Common myeloid progenitor, CD34-positive (primary cell): ENCODE results near the gene DENND1A.
A peak's percentile ranks its signal among the peaks of the same experiment; 100 is the strongest.
"Not testable (repeated sequence)": the region's sequence is repeated elsewhere in the genome, so short reads cannot be mapped to it uniquely, and the experiment has no call there.

ENCODE experiments used
- CTCF ChIA-PET: fragments of 350-600 bp; sonication (Branson Sonifier 250); formaldehyde crosslinking; loops from one replicate; lab custom pipeline; 2021; ENCODE audit warnings: antibody characterized with exemption; lab: Charles Lee
- POLR2A ChIA-PET: fragments of 350-600 bp; sonication (Branson Sonifier 250); formaldehyde crosslinking; loops from one replicate; lab custom pipeline; 2021; ENCODE audit warnings: antibody characterized with exemption; lab: Charles Lee
- DNase-seq, 3 donors: peaks; one replicate each; pipeline versions ENCODE4 v3.0.0 to v3.0.0-alpha.2; 2013
- H3K27ac ChIP-seq, 2 experiments: 1 replicate in 1 of 2; 2 replicates in 1 of 2; pipeline ENCODE4 v1.7.0; 2013; ENCODE audit warnings: inconsistent platforms in 2 of 2, low read length in 2 of 2, mild to moderate bottlenecking in 2 of 2, low read depth in 1 of 2, moderate library complexity in 1 of 2; ENCODE audit not compliant: severe bottlenecking in 2 of 2, insufficient read depth in 1 of 2, poor library complexity in 1 of 2
- H3K27me3 ChIP-seq, 5 experiments: replicated peaks in 2 of 5; 1 replicate in 3 of 5; 2 replicates in 2 of 5; pipeline versions ENCODE4 v1.6.1 to v1.7.0; 2013; ENCODE audit warnings: low read length in 4 of 5, mild to moderate bottlenecking in 2 of 5, moderate library complexity in 2 of 5, inconsistent platforms in 1 of 5; ENCODE audit not compliant: insufficient read depth in 5 of 5, control insufficient read depth in 4 of 5
- H3K36me3 ChIP-seq, 4 experiments: 1 replicate in 2 of 4; 2 replicates in 2 of 4; pipeline versions ENCODE4 v1.6.1 to v1.7.0; 2013; ENCODE audit warnings: low read length in 3 of 4, control low read depth in 1 of 4, mild to moderate bottlenecking in 1 of 4; ENCODE audit not compliant: control insufficient read depth in 4 of 4, insufficient read depth in 4 of 4
- H3K4me1 ChIP-seq, 4 experiments: 1 replicate in 3 of 4; 2 replicates in 1 of 4; pipeline versions ENCODE4 v1.6.1 to v1.7.1; 2013; ENCODE audit warnings: low read length in 3 of 4, mild to moderate bottlenecking in 3 of 4, control low read depth in 1 of 4, inconsistent platforms in 1 of 4, moderate library complexity in 1 of 4; ENCODE audit not compliant: control insufficient read depth in 4 of 4, insufficient read depth in 4 of 4; ENCODE audit errors: control extremely low read depth in 1 of 4
- H3K4me3 ChIP-seq, 7 experiments: 1 replicate in 4 of 7; 2 replicates in 3 of 7; pipeline versions ENCODE4 v1.5.1 to v1.7.0; 2013; ENCODE audit warnings: mild to moderate bottlenecking in 7 of 7, low read length in 6 of 7, moderate library complexity in 6 of 7, inconsistent platforms in 2 of 7, low read depth in 2 of 7, control low read depth in 1 of 7; ENCODE audit not compliant: insufficient read depth in 4 of 7, control insufficient read depth in 1 of 7; ENCODE audit errors: extremely low read depth in 1 of 7
- H3K9me3 ChIP-seq, 5 experiments: 1 replicate in 4 of 5; 2 replicates in 1 of 5; pipeline versions ENCODE4 v1.6.1 to v1.7.1; 2013; ENCODE audit warnings: low read length in 4 of 5, mild to moderate bottlenecking in 2 of 5, inconsistent platforms in 1 of 5, low read depth in 1 of 5, moderate library complexity in 1 of 5; ENCODE audit not compliant: control insufficient read depth in 4 of 5, insufficient read depth in 2 of 5; ENCODE audit errors: control extremely low read depth in 1 of 5
- WGBS: methylation state at CpG from one replicate; pipeline ENCODE4 v1.1.5; 2013; ENCODE audit not compliant: insufficient coverage; 5-methylcytosine and 5-hydroxymethylcytosine counted together

DENND1A gene

GRCh38 chr9:123940721-123941523, 11.0 kb upstream of the DENND1A start:
- peak in 2 of 3 donors; percentile 5 to 13 for DNase-seq
- POLR2A ChIA-PET = no interaction called here
- WGBS = 94% methylated on average over 8 of the region's 8 CpGs
- Histone ChIP-seq H3K27me3 (peaks cover 0 to under 1% (median 0%) of the 10 kb centered on the region in 5 experiments), H3K4me3 (no peak overlapping the region), H3K36me3 (no peaks in the 10 kb centered on the region), H3K4me1 (no peaks in the 10 kb centered on the region), H3K9me3 (peaks cover 0 to 5% (median 3%) of the 10 kb centered on the region in 5 experiments), H3K27ac (no peak overlapping the region)
- CTCF ChIA-PET = interaction anchor here (1.1 to 1.4 kb wide), 2 partner anchors 21 to 295 kb away, joined by 3 read pairs; no protein-coding TSS in a partner anchor

DNA sequence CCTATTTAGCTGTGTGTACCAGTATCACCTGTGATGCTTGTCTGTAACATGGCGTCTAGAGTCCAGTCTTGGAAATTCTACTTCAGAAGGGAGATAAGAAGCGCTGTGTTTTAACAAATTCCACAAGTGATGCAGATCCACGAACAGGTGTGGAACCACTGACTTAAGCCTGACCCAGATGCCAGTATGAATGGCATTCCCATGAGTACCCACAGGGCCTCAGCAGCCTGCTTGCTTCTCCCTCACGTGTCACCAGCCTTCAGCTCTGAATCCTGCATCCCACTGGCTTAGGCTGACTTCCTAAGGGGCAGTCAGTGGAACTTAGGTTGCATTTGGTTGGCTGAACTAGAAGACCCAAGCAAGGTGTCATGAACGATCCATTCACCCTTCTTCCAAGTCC, 8.5 kb upstream of the DENND1A start:
- Histone ChIP-seq H3K27me3 (peaks cover 0 to 11% (median 2%) of the 10 kb centered on the region in 5 experiments), H3K4me1 (no peaks in the 10 kb centered on the region), H3K4me3 (no peak overlapping the region), H3K9me3 (peaks cover 0 to 5% (median 5%) of the 10 kb centered on the region in 5 experiments), H3K27ac (no peak overlapping the region), H3K36me3 (no peaks in the 10 kb centered on the region)
- ChIA-PET CTCF (no interaction called here), POLR2A (no interaction called here)
- WGBS = 98% methylated on average over 5 of the region's 5 CpGs
- DNase-seq = no peak

DNA sequence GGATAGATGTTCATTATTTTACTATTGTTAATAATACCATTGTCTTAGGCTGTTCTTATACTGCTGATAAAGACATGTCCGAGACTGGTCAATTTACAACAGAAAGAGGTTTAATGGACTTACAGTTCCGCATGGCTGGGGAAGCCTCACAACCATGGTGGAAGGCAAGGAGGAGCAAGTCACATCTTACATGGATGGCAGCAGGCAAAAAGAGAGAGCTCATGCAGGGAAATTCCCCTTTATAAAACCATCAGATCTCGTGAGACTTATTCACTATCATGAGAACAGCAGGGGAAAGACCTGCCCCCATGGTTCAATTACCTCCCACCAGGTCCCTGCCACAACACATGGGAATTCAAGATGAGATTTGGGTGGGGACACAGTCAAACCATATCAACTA, 6.6 kb upstream of the DENND1A start:
- H3K36me3 ChIP-seq, H3K4me3 ChIP-seq, DNase-seq, H3K9me3 ChIP-seq, POLR2A ChIA-PET, H3K27ac ChIP-seq, H3K4me1 ChIP-seq, CTCF ChIA-PET: not testable (repeated sequence)
- 100% methylated on average over 2 of the region's 3 CpGs for WGBS
- peaks cover 0 to 11% (median 2%) of the 10 kb centered on the region in 5 experiments for H3K27me3 ChIP-seq

- Histone ChIP-seq H3K36me3 (no peaks in the 10 kb centered on the region), H3K27me3 (peaks cover 0 to 11% (median 2%) of the 10 kb centered on the region in 5 experiments), H3K4me3 (no peak overlapping the region), H3K9me3 (peaks cover 0 to 5% (median 5%) of the 10 kb centered on the region in 5 experiments), H3K27ac (no peak overlapping the region), H3K4me1 (peaks cover 5 to 11% (median 9%) of the 10 kb centered on the region in 4 experiments)
- ChIA-PET POLR2A (no interaction called here), CTCF (interaction anchor here (0.6 to 0.8 kb wide), 2 partner anchors 14 to 312 kb away, joined by 3 read pairs; no protein-coding TSS in a partner anchor)
- WGBS = 92% methylated on average over 3 of the region's 5 CpGs
- no peak for DNase-seq
Measured at GRCh38 chr9:123933440-123934212, 3.7 kb upstream of the DENND1A start.

DNA sequence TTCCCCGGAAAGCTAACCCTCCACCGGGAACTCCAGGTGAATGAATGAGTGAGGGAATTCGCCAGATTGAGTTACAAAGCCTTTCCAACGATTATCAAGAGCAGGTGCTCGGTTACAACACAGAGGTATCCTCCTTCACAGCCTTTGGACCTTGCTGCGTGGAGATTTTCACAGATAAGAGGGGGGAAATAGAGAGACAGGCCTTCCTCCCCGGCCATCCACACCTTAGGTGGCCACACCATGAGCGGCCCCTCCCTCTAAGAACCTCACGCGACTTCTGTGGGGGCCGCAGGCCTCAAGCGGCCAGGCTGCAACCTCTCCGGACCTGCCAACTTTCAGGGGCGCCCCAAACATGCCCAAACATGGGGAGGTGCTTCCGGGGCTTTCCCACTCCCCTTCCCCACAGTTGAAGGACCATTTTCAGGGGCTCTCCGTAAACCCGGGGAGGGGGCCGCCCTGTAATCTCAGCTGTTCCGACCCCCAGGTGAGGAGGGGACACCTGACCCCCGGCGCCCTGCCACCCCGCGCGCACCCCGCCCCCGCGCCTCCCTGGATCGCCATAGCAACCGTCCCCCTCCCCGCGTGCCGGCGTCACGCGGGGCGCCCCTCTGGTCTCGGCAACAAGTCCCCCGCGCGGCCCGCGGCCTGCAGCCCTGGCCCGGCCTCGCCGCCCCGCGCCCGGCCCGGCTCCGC, 603 bp downstream of the DENND1A start:
- H3K36me3 ChIP-seq = no peaks in the 10 kb centered on the region
- H3K4me1 ChIP-seq = peaks cover 18 to 47% (median 40%) of the 10 kb centered on the region in 4 experiments
- ChIA-PET CTCF (no interaction called here), POLR2A (no interaction called here)
- WGBS = under 1% methylated on average over 21 of the region's 50 CpGs
- DNase-seq = peak in 2 of 3 donors; percentile 32 to 44
- no peaks in the 10 kb centered on the region for H3K9me3 ChIP-seq
- H3K27me3 ChIP-seq = peaks cover 0 to 9% (median 2%) of the 10 kb centered on the region in 5 experiments
- peak overlapping the region; percentile 39 to 84 (median 73) for H3K4me3 ChIP-seq
- peak overlapping the region in 1 of 2 experiments; percentile 56 for H3K27ac ChIP-seq

DNA sequence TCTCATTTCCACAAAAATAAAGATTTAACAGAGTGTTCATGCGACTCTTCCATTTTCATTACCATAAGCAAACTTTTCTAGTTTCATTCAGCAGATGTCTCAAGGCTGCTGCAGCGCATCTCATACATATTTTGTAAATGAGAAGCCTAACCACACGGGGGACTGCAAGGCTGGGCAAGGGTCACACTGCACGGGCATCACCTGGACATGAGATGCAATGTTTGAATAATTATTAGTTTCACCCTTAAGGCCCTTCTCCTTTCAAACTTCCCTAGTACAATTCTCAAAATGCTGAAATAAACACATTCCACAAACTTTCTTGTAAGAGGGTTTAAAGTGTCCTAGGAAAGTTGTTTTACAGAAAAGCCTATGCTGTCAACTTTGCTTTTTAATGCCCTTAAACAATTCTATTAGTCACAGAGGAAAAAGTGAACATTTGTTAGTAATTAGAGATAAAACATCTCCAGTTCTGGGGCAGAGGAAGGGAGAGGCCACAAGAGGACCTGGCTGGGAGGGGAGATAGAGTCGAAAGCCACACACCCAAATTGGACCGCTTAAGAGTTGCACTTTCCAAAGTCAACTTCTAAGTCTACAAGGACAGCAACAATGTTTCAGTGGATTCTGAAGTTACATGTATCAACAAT, 1.3 kb downstream of the DENND1A start:
- Histone ChIP-seq H3K9me3 (peaks cover 0 to 3% (median 2%) of the 10 kb centered on the region in 5 experiments), H3K27ac (peak overlapping the region in 1 of 2 experiments; percentile 56), H3K4me1 (peaks cover 18 to 47% (median 40%) of the 10 kb centered on the region in 4 experiments), H3K4me3 (peak overlapping the region in 6 of 7 experiments; percentile 65 to 84 (median 74)), H3K36me3 (no peaks in the 10 kb centered on the region), H3K27me3 (peaks cover 0 to 5% (median 2%) of the 10 kb centered on the region in 5 experiments)
- WGBS = 60% methylated on average over 3 of the region's 6 CpGs
- ChIA-PET CTCF (no interaction called here), POLR2A (no interaction called here)
- DNase-seq = peak in 2 of 3 donors; percentile 62 to 72
